Astrocyte (in vitro differentiated cells and primary cell): ENCODE data around the gene TWIST2. TPM values are rescaled to one million over a fixed set of nuclear protein-coding genes. Genes with fewer than 3 reads are reported as not detected.

Experiments
- DNase-seq: peaks from one replicate; pipeline ENCODE4 v3.0.0-alpha.2; 2010; ENCODE audit warnings: low read depth
- FAIRE-seq: peaks from 2 replicates; lab custom pipeline; 2011; peaks lifted over from hg19 to GRCh38; lab: Jason Lieb, UNC
- H2AFZ ChIP-seq: 2 replicates; pipeline ENCODE4 v1.6.0; 2012; ENCODE audit warnings: low read depth, low read length, inconsistent platforms
- H3K27ac ChIP-seq: 2 replicates; pipeline ENCODE4 v1.5.1; 2011; ENCODE audit warnings: low read depth, low read length, inconsistent platforms
- H3K27me3 ChIP-seq: 2 replicates; pipeline ENCODE4 v1.6.0; 2011; ENCODE audit warnings: low read length, inconsistent platforms; ENCODE audit not compliant: insufficient read depth
- H3K36me3 ChIP-seq: 2 replicates; pipeline ENCODE4 v1.5.1; 2011; ENCODE audit warnings: low read length, inconsistent platforms; ENCODE audit not compliant: insufficient read depth
- H3K4me1 ChIP-seq: 2 replicates; pipeline ENCODE4 v1.5.1; 2011; ENCODE audit warnings: low read length, inconsistent platforms; ENCODE audit not compliant: insufficient read depth
- H3K4me2 ChIP-seq: 2 replicates; pipeline ENCODE4 v1.6.0; 2012; ENCODE audit warnings: low read length, inconsistent platforms
- H3K4me3 ChIP-seq: 2 replicates; pipeline ENCODE4 v1.5.1; 2011; ENCODE audit warnings: low read depth, mild to moderate bottlenecking, low read length, inconsistent platforms; ENCODE audit not compliant: insufficient read depth
- H3K79me2 ChIP-seq: 2 replicates; pipeline ENCODE4 v1.6.0; 2012; ENCODE audit warnings: mild to moderate bottlenecking, low read length, inconsistent platforms; ENCODE audit not compliant: insufficient read depth
- H3K9ac ChIP-seq: 2 replicates; pipeline ENCODE4 v1.6.0; 2012; ENCODE audit warnings: mild to moderate bottlenecking, low read length, inconsistent platforms
- H3K9me3 ChIP-seq: 2 replicates; pipeline ENCODE4 v1.5.1; 2012; ENCODE audit warnings: low read depth, mild to moderate bottlenecking, low read length, inconsistent platforms; ENCODE audit not compliant: insufficient read depth
- H4K20me1 ChIP-seq: 2 replicates; pipeline ENCODE4 v1.6.0; 2012; ENCODE audit warnings: low read length, inconsistent platforms; ENCODE audit not compliant: insufficient read depth
- H3K27ac Mint-ChIP-seq: one replicate; pipeline ENCODE4 v1.8.0; 2021; ENCODE audit warnings: mild to moderate bottlenecking, mixed read lengths; ENCODE audit not compliant: unreplicated experiment
- H3K27me3 Mint-ChIP-seq: one replicate; pipeline ENCODE4 v1.8.0; 2021; ENCODE audit warnings: low read depth, mixed read lengths; ENCODE audit not compliant: unreplicated experiment
- H3K36me3 Mint-ChIP-seq: one replicate; pipeline ENCODE4 v1.8.0; 2021; ENCODE audit warnings: low read depth, mixed read lengths; ENCODE audit not compliant: unreplicated experiment
- H3K4me1 Mint-ChIP-seq: one replicate; pipeline ENCODE4 v1.8.0; 2021; ENCODE audit warnings: low read depth, mixed read lengths; ENCODE audit not compliant: unreplicated experiment
- H3K4me3 Mint-ChIP-seq: one replicate; pipeline ENCODE4 v1.8.0; 2021; ENCODE audit warnings: mild to moderate bottlenecking, moderate library complexity, mixed read lengths; ENCODE audit not compliant: unreplicated experiment
- H3K9me3 Mint-ChIP-seq: one replicate; pipeline ENCODE4 v1.8.0; 2021; ENCODE audit warnings: mild to moderate bottlenecking, mixed read lengths; ENCODE audit not compliant: unreplicated experiment
- CTCF ChIP-seq: IDR thresholded peaks from 2 replicates; pipeline ENCODE4 v1.5.1; 2011; ENCODE audit warnings: low read depth, mild to moderate bottlenecking, inconsistent platforms, low read length, moderate library complexity; ENCODE audit not compliant: insufficient read depth
- EZH2 ChIP-seq: IDR thresholded peaks from 2 replicates; pipeline ENCODE4 v1.6.1; 2012; ENCODE audit warnings: mild to moderate bottlenecking, low read length, inconsistent platforms; ENCODE audit not compliant: insufficient read depth
- total RNA-seq: library from RNA; stranded (reverse); gene quantifications from 2 replicates; pipeline ENCODE4 v1.2.1, GENCODE V29; 2021

The TWIST2 gene
- total RNA-seq, 1 donor from 2014 or later = 3.2 TPM

DNA sequence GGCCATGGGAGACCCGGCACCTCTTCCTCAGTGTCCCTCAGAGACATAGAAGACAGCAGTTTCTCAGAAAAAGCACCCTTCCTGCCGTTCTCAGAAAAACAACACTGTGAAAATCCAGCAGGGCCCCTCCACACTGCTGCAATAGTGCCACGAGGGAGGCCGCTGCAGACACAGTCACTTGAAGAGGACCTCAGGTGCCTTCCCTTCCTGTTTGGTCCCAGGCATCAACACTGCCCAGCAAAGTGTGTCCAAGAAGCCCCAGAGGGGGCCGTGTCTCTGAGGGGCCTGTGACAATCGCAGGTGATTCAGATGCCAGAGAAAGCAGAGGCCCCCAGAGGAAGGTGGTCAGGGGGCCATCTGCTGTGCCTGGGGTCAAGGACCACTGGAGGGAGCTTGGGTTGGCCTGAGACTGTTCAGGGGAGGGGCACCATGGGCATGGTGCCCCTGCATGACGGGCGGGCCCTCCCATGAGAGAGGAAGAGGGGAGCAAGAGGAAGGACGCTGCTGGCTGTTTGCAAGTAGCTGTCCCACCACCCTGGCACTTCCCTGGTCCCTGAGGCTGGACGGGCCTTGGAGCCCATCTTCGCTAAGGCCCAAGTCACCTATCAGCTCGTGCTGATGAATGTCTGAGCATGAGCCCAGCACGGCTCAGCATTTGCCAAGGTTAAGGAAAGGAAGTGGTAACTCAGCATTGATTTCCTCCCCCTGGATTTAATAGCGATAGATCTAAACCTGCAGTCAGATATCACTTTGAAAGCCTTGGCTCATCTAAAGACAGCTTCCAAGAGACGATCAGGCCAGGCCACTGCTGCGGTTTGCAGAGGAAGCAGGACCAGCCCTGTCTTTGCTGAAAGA, 9.1 kb downstream of the TWIST2 start:
- peaks cover 12% of the 10 kb centered on the region for H3K9me3 Mint-ChIP-seq
- no peaks in the 10 kb centered on the region for H3K4me1 Mint-ChIP-seq
- Histone ChIP-seq H3K4me2 (no peak overlapping the region), H2AFZ (no peak overlapping the region), H3K36me3 (peaks cover 4% of the 10 kb centered on the region), H3K27ac (no peak overlapping the region), H3K9me3 (no peaks in the 10 kb centered on the region), H3K79me2 (peaks cover 89% of the 10 kb centered on the region), H3K9ac (no peak overlapping the region), H4K20me1 (peaks cover 14% of the 10 kb centered on the region), H3K27me3 (no peaks in the 10 kb centered on the region), H3K4me3 (no peak overlapping the region), H3K4me1 (peaks cover 9% of the 10 kb centered on the region)
- H3K36me3 Mint-ChIP-seq = peaks cover 7% of the 10 kb centered on the region
- H3K27ac Mint-ChIP-seq = no peak overlapping the region
- FAIRE-seq = no peak
- H3K27me3 Mint-ChIP-seq = peaks cover 38% of the 10 kb centered on the region
- DNase-seq = no peak
- no peak overlapping the region for H3K4me3 Mint-ChIP-seq
- TF ChIP-seq EZH2 = no peak
- no peak for TF ChIP-seq CTCF

DNA sequence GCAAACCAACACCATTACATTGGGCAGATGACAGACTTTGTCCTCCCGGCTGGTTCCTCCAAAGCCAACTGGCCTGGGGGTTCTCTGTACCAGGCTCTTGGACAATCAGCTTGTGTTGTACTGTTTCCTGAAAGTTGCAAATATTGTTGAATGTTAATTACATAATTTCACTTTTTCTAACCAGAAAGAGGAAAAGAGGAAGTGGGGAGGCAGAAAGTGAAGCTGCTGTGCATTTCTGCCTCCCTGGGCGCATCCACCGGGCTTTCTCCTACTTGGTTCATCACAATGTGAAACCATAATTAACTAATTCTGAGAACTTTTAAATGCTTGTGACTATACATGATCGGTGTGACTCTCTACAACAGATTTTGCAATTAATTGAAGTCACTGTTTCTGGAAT, 10.1 kb downstream of the TWIST2 start:
- no peak overlapping the region for H3K4me3 Mint-ChIP-seq
- Histone ChIP-seq H3K4me2 (no peak overlapping the region), H3K4me1 (peaks cover 9% of the 10 kb centered on the region), H4K20me1 (peaks cover 14% of the 10 kb centered on the region), H3K4me3 (no peak overlapping the region), H3K27ac (no peak overlapping the region), H3K36me3 (no peaks in the 10 kb centered on the region), H2AFZ (no peak overlapping the region), H3K9me3 (no peaks in the 10 kb centered on the region), H3K9ac (no peak overlapping the region), H3K79me2 (peaks cover 85% of the 10 kb centered on the region), H3K27me3 (no peaks in the 10 kb centered on the region)
- no peak for FAIRE-seq
- DNase-seq = no peak
- H3K9me3 Mint-ChIP-seq = peaks cover 12% of the 10 kb centered on the region
- no peak overlapping the region for H3K27ac Mint-ChIP-seq
- no peak for TF ChIP-seq EZH2
- peaks cover 38% of the 10 kb centered on the region for H3K27me3 Mint-ChIP-seq
- peaks cover 7% of the 10 kb centered on the region for H3K36me3 Mint-ChIP-seq
- H3K4me1 Mint-ChIP-seq = no peaks in the 10 kb centered on the region

DNA sequence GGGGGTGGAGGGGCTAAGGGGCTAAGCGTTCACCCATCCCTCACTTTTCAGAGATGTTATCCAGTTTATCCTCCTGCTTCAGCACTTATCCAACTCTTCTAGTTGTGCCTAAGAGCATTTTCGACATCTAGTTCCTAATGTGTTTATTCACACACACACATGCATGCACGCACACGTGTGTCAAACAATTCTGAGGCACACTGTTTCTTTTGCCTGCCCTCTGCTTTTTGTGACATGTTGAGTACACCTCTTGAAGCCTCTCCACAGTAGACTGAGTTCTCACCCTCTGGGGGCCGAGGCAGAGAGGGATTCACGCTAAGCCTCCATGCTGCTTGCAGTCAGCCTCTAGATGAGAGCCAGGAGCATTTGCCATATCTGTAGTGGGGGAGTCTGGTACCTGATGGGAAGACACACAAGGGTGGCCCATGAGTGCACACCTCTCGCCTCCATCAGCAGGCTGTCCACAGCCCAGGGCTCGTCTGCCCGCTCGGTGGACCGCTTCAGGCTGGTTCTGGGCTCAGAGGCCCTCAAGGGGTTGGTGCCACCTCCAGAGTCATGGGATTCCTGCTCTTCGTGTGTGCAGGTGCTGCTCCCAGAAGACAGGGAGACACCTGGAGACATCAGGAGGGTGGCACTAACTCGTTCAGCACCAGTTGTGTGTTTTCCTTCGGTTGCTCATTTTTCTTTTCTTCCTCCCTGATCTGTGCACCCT, 11.9 kb downstream of the TWIST2 start:
- peaks cover 17% of the 10 kb centered on the region for H3K4me1 ChIP-seq
- DNase-seq = no peak
- no peak overlapping the region for H2AFZ ChIP-seq
- Mint-ChIP-seq H3K27me3 (peaks cover 26% of the 10 kb centered on the region), H3K9me3 (peaks cover 7% of the 10 kb centered on the region), H3K36me3 (peaks cover 4% of the 10 kb centered on the region), H3K27ac (no peak overlapping the region), H3K4me3 (no peak overlapping the region), H3K4me1 (peaks cover 13% of the 10 kb centered on the region)
- peaks cover 7% of the 10 kb centered on the region for H4K20me1 ChIP-seq
- no peaks in the 10 kb centered on the region for H3K27me3 ChIP-seq
- H3K27ac ChIP-seq = no peak overlapping the region
- TF ChIP-seq CTCF (no peak), EZH2 (no peak)
- peaks cover 74% of the 10 kb centered on the region for H3K79me2 ChIP-seq
- FAIRE-seq = no peak
- H3K9me3 ChIP-seq = no peaks in the 10 kb centered on the region
- H3K4me3 ChIP-seq = no peak overlapping the region
- no peaks in the 10 kb centered on the region for H3K36me3 ChIP-seq
- H3K4me2 ChIP-seq = no peak overlapping the region
- H3K9ac ChIP-seq = no peak overlapping the region
